ENCODE measurements around the gene MDM1. TPM values are rescaled to one million over a fixed set of nuclear protein-coding genes. Genes with fewer than 3 reads are reported as not detected.
A peak's percentile ranks its signal among the peaks of the same experiment; 100 is the strongest.

Gene MDM1
- polyA plus RNA-seq, 1 donor (not counting 4 experiments of a cell fraction or from before 2014, with no cell fraction given): 7.5 TPM

GRCh38 chr12:68250454-68250853, 81.7 kb downstream of the MDM1 start:
- no peaks in the 10 kb centered on the region for H3K4me1 ChIP-seq (ENCODE audit: control insufficient read depth, extremely low read depth, insufficient read depth, low read length)
- H3K36me3 ChIP-seq (ENCODE audit: control insufficient read depth in 2 of 2, extremely low read depth in 1 of 2, insufficient read depth in 2 of 2, low read length in 2 of 2): no peaks in the 10 kb centered on the region
- no peak overlapping the region for H3K27ac ChIP-seq (ENCODE audit: control insufficient read depth, insufficient read depth, low read length)
- H3K27me3 ChIP-seq (ENCODE audit: control insufficient read depth, extremely low read depth, insufficient read depth, low read length): no peaks in the 10 kb centered on the region
- H3K4me2 ChIP-seq (ENCODE audit: control insufficient read depth, extremely low read depth, insufficient read depth, low read depth, low read length): no peak overlapping the region
- H3K9me1 ChIP-seq (ENCODE audit: control insufficient read depth, extremely low read depth, insufficient read depth, low read length): no peaks in the 10 kb centered on the region
- no peak for TF ChIP-seq EZH2 (IDR thresholded peaks at IDR 0.05; ENCODE audit: low read length)
- TF ChIP-seq CTCF (optimal IDR thresholded peaks at IDR 0.05 in 1 of 3, IDR thresholded peaks at IDR 0.05 in 1 of 3, conservative IDR thresholded peaks at IDR 0.05 in 1 of 3; ENCODE audit: extremely low read depth in 1 of 3, insufficient read depth in 2 of 3, low read length in 3 of 3): no peak
- no peaks in the 10 kb centered on the region for H3K79me2 ChIP-seq (ENCODE audit: control insufficient read depth, insufficient read depth, low read length)
- no peak overlapping the region for H2AFZ ChIP-seq (ENCODE audit: control insufficient read depth, low read length)
- FAIRE-seq: peak; percentile 71
- no peak overlapping the region for H3K9ac ChIP-seq (ENCODE audit: control insufficient read depth, extremely low read depth, insufficient read depth, low read length)
- no peaks in the 10 kb centered on the region for H4K20me1 ChIP-seq (ENCODE audit: control insufficient read depth, extremely low read depth, insufficient read depth, low read length)
- DNase-seq (ENCODE audit: low read depth, low spot score): no peak
- no peaks in the 10 kb centered on the region for H3K9me3 ChIP-seq (ENCODE audit: control insufficient read depth, low read depth, low read length)
- dilution Hi-C loops (cut with MboI; ENCODE audit: extremely low pct_ligation_motif_present, low sequenced_read_pairs): no loop called here
- no peak overlapping the region for H3K4me3 ChIP-seq (ENCODE audit: control insufficient read depth in 2 of 3, extremely low read depth in 1 of 3, insufficient read depth in 2 of 3, low read depth in 1 of 3, low read length in 3 of 3)

- H3K36me3 ChIP-seq (ENCODE audit: control insufficient read depth in 2 of 2, extremely low read depth in 1 of 2, insufficient read depth in 2 of 2, low read length in 2 of 2): no peaks in the 10 kb centered on the region
- H3K4me1 ChIP-seq (ENCODE audit: control insufficient read depth, extremely low read depth, insufficient read depth, low read length): no peaks in the 10 kb centered on the region
- FAIRE-seq: no peak
Measured at GRCh38 chr12:68247785-68248184, 84.4 kb downstream of the MDM1 start.

More at GRCh38 chr12:68247785-68248184, 84.4 kb downstream of the MDM1 start:
- H3K9ac ChIP-seq (ENCODE audit: control insufficient read depth, extremely low read depth, insufficient read depth, low read length): no peak overlapping the region
- dilution Hi-C loops (cut with MboI; ENCODE audit: extremely low pct_ligation_motif_present, low sequenced_read_pairs): no loop called here
- H3K27ac ChIP-seq (ENCODE audit: control insufficient read depth, insufficient read depth, low read length): no peak overlapping the region
- no peak for DNase-seq (ENCODE audit: low read depth, low spot score)
- H3K9me1 ChIP-seq (ENCODE audit: control insufficient read depth, extremely low read depth, insufficient read depth, low read length): no peaks in the 10 kb centered on the region
- no peaks in the 10 kb centered on the region for H3K9me3 ChIP-seq (ENCODE audit: control insufficient read depth, low read depth, low read length)
- no peaks in the 10 kb centered on the region for H4K20me1 ChIP-seq (ENCODE audit: control insufficient read depth, extremely low read depth, insufficient read depth, low read length)
- no peaks in the 10 kb centered on the region for H3K27me3 ChIP-seq (ENCODE audit: control insufficient read depth, extremely low read depth, insufficient read depth, low read length)
- H2AFZ ChIP-seq (ENCODE audit: control insufficient read depth, low read length): no peak overlapping the region
- no peak for TF ChIP-seq CTCF (optimal IDR thresholded peaks at IDR 0.05 in 1 of 3, IDR thresholded peaks at IDR 0.05 in 1 of 3, conservative IDR thresholded peaks at IDR 0.05 in 1 of 3; ENCODE audit: extremely low read depth in 1 of 3, insufficient read depth in 2 of 3, low read length in 3 of 3)
- TF ChIP-seq EZH2 (IDR thresholded peaks at IDR 0.05; ENCODE audit: low read length): no peak
- H3K79me2 ChIP-seq (ENCODE audit: control insufficient read depth, insufficient read depth, low read length): no peaks in the 10 kb centered on the region
- no peak overlapping the region for H3K4me3 ChIP-seq (ENCODE audit: control insufficient read depth in 2 of 3, extremely low read depth in 1 of 3, insufficient read depth in 2 of 3, low read depth in 1 of 3, low read length in 3 of 3)
- H3K4me2 ChIP-seq (ENCODE audit: control insufficient read depth, extremely low read depth, insufficient read depth, low read depth, low read length): no peak overlapping the region
